DOHH2 (cell line): ENCODE data around the gene OR9I1.

ENCODE experiments used
- CTCF ChIP-seq: fragments of 200-600 bp; sonication (generic); IDR thresholded peaks from one replicate; pipeline ENCODE4 v1.5.1; 2014; ENCODE audit warnings: antibody characterized with exemption, mild to moderate bottlenecking, low read depth, low read length; ENCODE audit not compliant: poor library complexity, severe bottlenecking
- EZH2phosphoT487 ChIP-seq: fragments of 200-600 bp; sonication (generic); IDR thresholded peaks from 2 replicates; pipeline ENCODE4 v1.6.1; 2017; ENCODE audit warnings: borderline replicate concordance, mild to moderate bottlenecking, antibody characterized with exemption, low read length, moderate library complexity, mixed read lengths

- TF ChIP-seq CTCF: no peak
- TF ChIP-seq EZH2phosphoT487: no peak
Measured at GRCh38 chr11:58164990-58165389, 39.7 kb upstream of the OR9I1 start.
